A549 treated with AZD9567 at 1 μM for 4 hours (cell line): ENCODE results near the gene RPS6KA1. TPM values are rescaled to one million over a fixed set of nuclear protein-coding genes. Genes with fewer than 3 reads are reported as not detected.

Source experiments
- total RNA-seq: library from RNA; stranded (reverse); fragments of 200-300 nt; extraction: Qiagen RNA extraction; gene quantifications from 5 replicates; pipeline ENCODE4 v1.2.3, GENCODE V29; 2022; ENCODE audit not compliant: insufficient read depth

Gene RPS6KA1
- total RNA-seq: 15.5 to 17.6 TPM (median 16.2 TPM) in 5 replicates

GRCh38 chr1:26529655-26530409 is at the start of gene RPS6KA1:
Gene RPS6KA1, plus strand, starts transcription at chr1:26529761. Its CDS starts 160 bp downstream, at chr1:26529921.

Other genes with a start within 250 kb of the RPS6KA1 start
- 121 to 148 TPM (median 134 TPM) in 5 replicates for gene SH3BGRL3, start 249.7 kb upstream of the RPS6KA1 start, total RNA-seq
- 12.6 to 17.6 TPM (median 16.3 TPM) in 5 replicates for gene UBXN11, start 223.1 kb upstream of the RPS6KA1 start, total RNA-seq
- gene CD52, start 211.8 kb upstream of the RPS6KA1 start, total RNA-seq: 0.22 TPM in 1 of 5 replicates, not detected in the others
- gene CRYBG2, start 175.6 kb upstream of the RPS6KA1 start, total RNA-seq: 0.40 to 1.7 TPM (median 0.96 TPM) in 5 replicates
- gene ZNF683, start 157.0 kb upstream of the RPS6KA1 start, total RNA-seq: not detected in 5 replicates
- gene LIN28A, start 118.9 kb upstream of the RPS6KA1 start, total RNA-seq: not detected in 5 replicates
- 23.0 to 26.6 TPM (median 24.6 TPM) in 5 replicates for gene DHDDS, start 97.4 kb upstream of the RPS6KA1 start, total RNA-seq
- gene HMGN2, start 57.3 kb upstream of the RPS6KA1 start, total RNA-seq: 325 to 425 TPM (median 354 TPM) in 5 replicates
- 30.5 to 34.2 TPM (median 31.8 TPM) in 5 replicates for gene ARID1A, start 166.3 kb downstream of the RPS6KA1 start, total RNA-seq